Testis (tissue), 2 donors: Measurements from ENCODE around the gene HTR3B.

Source experiments
- POLR2A ChIP-seq: fragments of 450-650 bp; IDR thresholded peaks from one replicate; pipeline ENCODE4 v1.6.1; 2017; ENCODE audit warnings: antibody characterized with exemption, mild to moderate bottlenecking, moderate library complexity
- TF ChIP-seq, protein P1 (sequence below), 3 experiments: fragments of 450-650 bp in 2 of 3; fragments of 200-600 bp in 1 of 3; sonication (generic) in 1 of 3; IDR thresholded peaks; one replicate each; pipeline ENCODE4 v1.5.1; 2016 to 2019; ENCODE audit warnings: antibody characterized with exemption in 3 of 3, mild to moderate bottlenecking in 2 of 3, moderate library complexity in 1 of 3

DNA sequence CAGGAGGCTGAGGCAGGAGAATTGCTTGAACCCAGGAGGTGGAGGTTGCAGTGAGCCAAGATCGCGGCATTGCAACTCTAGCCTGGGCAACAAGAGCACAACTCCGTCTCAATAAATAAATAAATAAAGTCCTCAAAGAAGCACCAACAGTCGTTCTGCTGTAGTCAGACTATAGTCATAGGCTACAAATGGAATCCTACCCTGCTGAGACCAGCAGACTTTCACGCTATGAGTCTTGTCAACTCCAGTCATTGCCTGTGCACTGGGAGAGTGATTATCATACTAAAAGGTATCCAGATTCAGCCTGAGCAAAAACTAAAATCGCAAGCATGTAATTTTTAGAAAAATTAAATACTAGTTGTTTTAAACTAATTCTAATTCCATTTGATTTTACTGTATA, 48.8 kb upstream of the HTR3B start:
- TF ChIP-seq, protein P1, sequence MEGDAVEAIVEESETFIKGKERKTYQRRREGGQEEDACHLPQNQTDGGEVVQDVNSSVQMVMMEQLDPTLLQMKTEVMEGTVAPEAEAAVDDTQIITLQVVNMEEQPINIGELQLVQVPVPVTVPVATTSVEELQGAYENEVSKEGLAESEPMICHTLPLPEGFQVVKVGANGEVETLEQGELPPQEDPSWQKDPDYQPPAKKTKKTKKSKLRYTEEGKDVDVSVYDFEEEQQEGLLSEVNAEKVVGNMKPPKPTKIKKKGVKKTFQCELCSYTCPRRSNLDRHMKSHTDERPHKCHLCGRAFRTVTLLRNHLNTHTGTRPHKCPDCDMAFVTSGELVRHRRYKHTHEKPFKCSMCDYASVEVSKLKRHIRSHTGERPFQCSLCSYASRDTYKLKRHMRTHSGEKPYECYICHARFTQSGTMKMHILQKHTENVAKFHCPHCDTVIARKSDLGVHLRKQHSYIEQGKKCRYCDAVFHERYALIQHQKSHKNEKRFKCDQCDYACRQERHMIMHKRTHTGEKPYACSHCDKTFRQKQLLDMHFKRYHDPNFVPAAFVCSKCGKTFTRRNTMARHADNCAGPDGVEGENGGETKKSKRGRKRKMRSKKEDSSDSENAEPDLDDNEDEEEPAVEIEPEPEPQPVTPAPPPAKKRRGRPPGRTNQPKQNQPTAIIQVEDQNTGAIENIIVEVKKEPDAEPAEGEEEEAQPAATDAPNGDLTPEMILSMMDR (IDR thresholded peaks at IDR 0.05): no peak
- TF ChIP-seq POLR2A: no peak
